ENCODE measurements around the gene HOMER1. TPM values are rescaled to one million over a fixed set of nuclear protein-coding genes. Genes with fewer than 3 reads are reported as not detected.
A peak's percentile ranks its signal among the peaks of the same experiment; 100 is the strongest.

Gene HOMER1
- total RNA-seq, 1 experiment from 2014 or later: 12.5 TPM

GRCh38 chr5:79436224-79436623, 77.7 kb downstream of the HOMER1 start:
- H2AFZ ChIP-seq: no peak overlapping the region
- no peak overlapping the region for H3K27ac ChIP-seq
- intact Hi-C loops (cut with micrococcal nuclease; ENCODE audit: unreplicated experiment): no loop called here
- H3K27me3 ChIP-seq (ENCODE audit: insufficient read depth, low read depth): no peaks in the 10 kb centered on the region
- H3K9me2 ChIP-seq (ENCODE audit: insufficient read depth): no peaks in the 10 kb centered on the region
- peaks cover 4% of the 10 kb centered on the region; the same call in 1 of the 2 replicates for H3K36me3 ChIP-seq (ENCODE audit: low read depth)
- TF ChIP-seq EZH2 (IDR thresholded peaks at IDR 0.05; ENCODE audit: low read depth): no peak
- no peak for TF ChIP-seq CTCF (conservative IDR thresholded peaks at IDR 0.05)
- no TSS peak for BruUV-seq (replicated peaks)
- H3K4me2 ChIP-seq: no peak overlapping the region
- H3K4me3 ChIP-seq: no peak overlapping the region
- no peaks in the 10 kb centered on the region for H4K20me1 ChIP-seq (ENCODE audit: insufficient read depth)
- 0 out of 2 replicates have a peak, but pooled peaks cover 4% of the 10 kb centered on the region for H3F3A ChIP-seq (ENCODE audit: insufficient read depth, low read depth)
- peak in 1 of 2 experiments; percentile 44 for DNase-seq
- no peaks in the 10 kb centered on the region for H3K4me1 ChIP-seq (replicated peaks; ENCODE audit: insufficient read depth)
- H3K9me3 ChIP-seq (ENCODE audit: insufficient read depth, low read depth): no peaks in the 10 kb centered on the region
- no peaks in the 10 kb centered on the region for H3K79me2 ChIP-seq (ENCODE audit: low read depth)
- ChIA-PET CTCF (no interaction called here), POLR2A (ENCODE audit: unreplicated experiment) (no interaction called here)

- TF ChIP-seq CTCF (conservative IDR thresholded peaks at IDR 0.05) (no peak), EZH2 (IDR thresholded peaks at IDR 0.05; ENCODE audit: low read depth) (no peak)
- BruUV-seq (replicated peaks): no TSS peak
- DNase-seq: no peak
- Histone ChIP-seq H3K79me2 (ENCODE audit: low read depth) (no peaks in the 10 kb centered on the region), H2AFZ (no peak overlapping the region), H3K36me3 (ENCODE audit: low read depth) (peaks cover 4% of the 10 kb centered on the region; the same call in 1 of the 2 replicates), H3K9me2 (ENCODE audit: insufficient read depth) (no peaks in the 10 kb centered on the region), H3K4me1 (replicated peaks; ENCODE audit: insufficient read depth) (no peaks in the 10 kb centered on the region), H3F3A (ENCODE audit: insufficient read depth, low read depth) (0 out of 2 replicates have a peak, but pooled peaks cover 4% of the 10 kb centered on the region), H3K4me3 (no peak overlapping the region), H3K4me2 (no peak overlapping the region), H3K27me3 (ENCODE audit: insufficient read depth, low read depth) (no peaks in the 10 kb centered on the region), H4K20me1 (ENCODE audit: insufficient read depth) (no peaks in the 10 kb centered on the region), H3K27ac (no peak overlapping the region), H3K9me3 (ENCODE audit: insufficient read depth, low read depth) (no peaks in the 10 kb centered on the region)
- intact Hi-C loops (cut with micrococcal nuclease; ENCODE audit: unreplicated experiment): no loop called here
- CTCF ChIA-PET: no interaction called here
- POLR2A ChIA-PET (ENCODE audit: unreplicated experiment): no interaction called here
These were observed 83.7 kb downstream of the HOMER1 start for GRCh38 chr5:79430196-79430595.

GRCh38 chr5:79423296-79423695, 90.6 kb downstream of the HOMER1 start:
- ChIA-PET CTCF (no interaction called here), POLR2A (ENCODE audit: unreplicated experiment) (no interaction called here)
- Histone ChIP-seq H3K4me2 (no peak overlapping the region), H3F3A (ENCODE audit: insufficient read depth, low read depth) (no peaks in the 10 kb centered on the region), H3K79me2 (ENCODE audit: low read depth) (no peaks in the 10 kb centered on the region), H3K4me3 (no peak overlapping the region), H3K9me2 (ENCODE audit: insufficient read depth) (no peaks in the 10 kb centered on the region), H3K27me3 (ENCODE audit: insufficient read depth, low read depth) (no peaks in the 10 kb centered on the region), H4K20me1 (ENCODE audit: insufficient read depth) (no peaks in the 10 kb centered on the region), H3K36me3 (ENCODE audit: low read depth) (no peaks in the 10 kb centered on the region), H3K27ac (no peak overlapping the region), H3K4me1 (replicated peaks; ENCODE audit: insufficient read depth) (no peaks in the 10 kb centered on the region), H2AFZ (no peak overlapping the region), H3K9me3 (ENCODE audit: insufficient read depth, low read depth) (no peaks in the 10 kb centered on the region)
- DNase-seq: no peak
- BruUV-seq (replicated peaks): no TSS peak
- intact Hi-C loops (cut with micrococcal nuclease; ENCODE audit: unreplicated experiment): no loop called here
- TF ChIP-seq CTCF (conservative IDR thresholded peaks at IDR 0.05) (no peak), EZH2 (IDR thresholded peaks at IDR 0.05; ENCODE audit: low read depth) (no peak)
